Endodermal cell (in vitro differentiated cells): Measurements from ENCODE around the gene PARD3B. TPM values are rescaled to one million over a fixed set of nuclear protein-coding genes. Genes with fewer than 3 reads are reported as not detected.

Experiments used
- DNase-seq: peaks from one replicate; pipeline ENCODE4 v3.0.0-alpha.2; 2017
- H3K27ac ChIP-seq: 2 replicates; pipeline ENCODE4 v1.5.1; 2013; ENCODE audit warnings: mild to moderate bottlenecking, low read depth, low read length, moderate library complexity
- H3K27me3 ChIP-seq: 2 replicates; pipeline ENCODE4 v1.6.1; 2013; ENCODE audit warnings: mild to moderate bottlenecking, low read length, moderate library complexity; ENCODE audit not compliant: insufficient read depth, control insufficient read depth, poor library complexity, severe bottlenecking
- H3K36me3 ChIP-seq: 2 replicates; pipeline ENCODE4 v1.7.0; 2013; ENCODE audit warnings: mild to moderate bottlenecking, low read length, moderate library complexity; ENCODE audit not compliant: control insufficient read depth, insufficient read depth
- H3K4me1 ChIP-seq: one replicate; pipeline ENCODE4 v1.7.0; 2013; ENCODE audit warnings: low read length; ENCODE audit not compliant: control insufficient read depth, insufficient read depth
- H3K4me3 ChIP-seq: 2 replicates; pipeline ENCODE4 v1.5.1; 2013; ENCODE audit warnings: mild to moderate bottlenecking, low read length, moderate library complexity
- H3K9ac ChIP-seq: 2 replicates; pipeline ENCODE4 v1.6.1; 2013; ENCODE audit warnings: mild to moderate bottlenecking, low read length, moderate library complexity; ENCODE audit not compliant: poor library complexity, severe bottlenecking; ENCODE audit errors: extremely low read depth
- H3K9me3 ChIP-seq: 2 replicates; pipeline ENCODE4 v1.6.1; 2013; ENCODE audit warnings: mild to moderate bottlenecking, low read length, moderate library complexity; ENCODE audit not compliant: control insufficient read depth
- H3K27ac Mint-ChIP-seq: 2 replicates; pipeline ENCODE4 v1.8.0; 2020; ENCODE audit warnings: mixed read lengths
- H3K27me3 Mint-ChIP-seq: 2 replicates; pipeline ENCODE4 v1.8.0; 2021; ENCODE audit warnings: mild to moderate bottlenecking, mixed read lengths; ENCODE audit not compliant: insufficient read depth
- H3K36me3 Mint-ChIP-seq: 2 replicates; pipeline ENCODE4 v1.8.0; 2020; ENCODE audit warnings: low read depth, mixed read lengths
- H3K4me1 Mint-ChIP-seq: 2 replicates; pipeline ENCODE4 v1.8.0; 2020; ENCODE audit warnings: mixed read lengths
- H3K4me3 Mint-ChIP-seq: 2 replicates; pipeline ENCODE4 v1.8.0; 2020; ENCODE audit warnings: mild to moderate bottlenecking, moderate library complexity, mixed read lengths
- H3K9me3 Mint-ChIP-seq: 2 replicates; pipeline ENCODE4 v1.8.0; 2020; ENCODE audit warnings: mild to moderate bottlenecking, mixed read lengths
- WGBS, 2 experiments: methylation state at CpG; one replicate each; pipeline versions ENCODE4 v1.1.5 to v1.1.7; 2013; ENCODE audit warnings: missing lambda C conversion rate in 2 of 2, mixed read lengths in 1 of 2; ENCODE audit not compliant: insufficient coverage in 1 of 2, insufficient read length in 1 of 2; 5-methylcytosine and 5-hydroxymethylcytosine counted together
- total RNA-seq, 2 donors: library from RNA; stranded (reverse); fragmentation: NEBNext Ultra II Directional in 1 of 2; extraction: Animal tissue kit (Norgen Biotek cat#: 25700) in 1 of 2; gene quantifications; 2 replicates in 1 of 2; 3 replicates in 1 of 2; pipeline ENCODE4 v1.2.1, GENCODE V29; 2021
- TF ChIP-seq, protein P1 (sequence below): fragments of 200-600 bp; sonication (generic); conservative IDR thresholded peaks from 2 replicates; pipeline ENCODE4 v1.5.0; 2021; ENCODE audit warnings: antibody characterized with exemption, mild to moderate bottlenecking

PARD3B gene
- total RNA-seq, 2 donors from 2014 or later: 2.5 to 5.6 TPM

DNA sequence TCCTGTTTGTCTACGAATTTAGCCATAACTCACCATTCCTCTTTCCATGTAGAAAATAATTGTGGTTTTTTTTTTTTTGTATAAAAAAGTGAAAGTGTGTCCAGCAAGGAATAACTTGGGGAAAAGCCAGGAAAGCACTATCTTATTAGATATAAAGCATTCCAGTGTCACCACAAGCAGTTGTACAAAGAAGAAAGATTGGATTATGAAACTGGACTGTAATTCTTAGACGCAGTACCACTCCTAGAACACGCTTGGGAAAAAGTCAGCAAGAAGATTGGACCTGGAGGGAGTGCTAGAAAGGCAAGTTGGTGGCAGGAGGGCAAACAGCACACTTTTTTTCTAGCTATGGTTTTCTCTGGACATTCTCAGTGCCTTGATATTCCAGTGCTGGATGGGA lies 186.7 kb downstream of the PARD3B start:
- H3K4me1 Mint-ChIP-seq: peaks cover 4% of the 10 kb centered on the region
- H3K9me3 Mint-ChIP-seq: peaks cover 6% of the 10 kb centered on the region
- H3K4me3 ChIP-seq: no peak overlapping the region
- no peak overlapping the region for H3K27ac Mint-ChIP-seq
- H3K27ac ChIP-seq: no peak overlapping the region
- no peaks in the 10 kb centered on the region for H3K27me3 Mint-ChIP-seq
- H3K4me3 Mint-ChIP-seq: no peak overlapping the region
- no peaks in the 10 kb centered on the region for H3K9me3 ChIP-seq
- H3K9ac ChIP-seq: no peak overlapping the region
- WGBS, 2 experiments: 67 to 90% methylated on average over 2 of the region's 3 CpGs
- no peak for DNase-seq
- no peaks in the 10 kb centered on the region for H3K36me3 ChIP-seq
- TF ChIP-seq, protein P1, sequence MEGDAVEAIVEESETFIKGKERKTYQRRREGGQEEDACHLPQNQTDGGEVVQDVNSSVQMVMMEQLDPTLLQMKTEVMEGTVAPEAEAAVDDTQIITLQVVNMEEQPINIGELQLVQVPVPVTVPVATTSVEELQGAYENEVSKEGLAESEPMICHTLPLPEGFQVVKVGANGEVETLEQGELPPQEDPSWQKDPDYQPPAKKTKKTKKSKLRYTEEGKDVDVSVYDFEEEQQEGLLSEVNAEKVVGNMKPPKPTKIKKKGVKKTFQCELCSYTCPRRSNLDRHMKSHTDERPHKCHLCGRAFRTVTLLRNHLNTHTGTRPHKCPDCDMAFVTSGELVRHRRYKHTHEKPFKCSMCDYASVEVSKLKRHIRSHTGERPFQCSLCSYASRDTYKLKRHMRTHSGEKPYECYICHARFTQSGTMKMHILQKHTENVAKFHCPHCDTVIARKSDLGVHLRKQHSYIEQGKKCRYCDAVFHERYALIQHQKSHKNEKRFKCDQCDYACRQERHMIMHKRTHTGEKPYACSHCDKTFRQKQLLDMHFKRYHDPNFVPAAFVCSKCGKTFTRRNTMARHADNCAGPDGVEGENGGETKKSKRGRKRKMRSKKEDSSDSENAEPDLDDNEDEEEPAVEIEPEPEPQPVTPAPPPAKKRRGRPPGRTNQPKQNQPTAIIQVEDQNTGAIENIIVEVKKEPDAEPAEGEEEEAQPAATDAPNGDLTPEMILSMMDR: no peak
- no peaks in the 10 kb centered on the region for H3K36me3 Mint-ChIP-seq
- H3K27me3 ChIP-seq: no peaks in the 10 kb centered on the region
- H3K4me1 ChIP-seq: no peaks in the 10 kb centered on the region

DNA sequence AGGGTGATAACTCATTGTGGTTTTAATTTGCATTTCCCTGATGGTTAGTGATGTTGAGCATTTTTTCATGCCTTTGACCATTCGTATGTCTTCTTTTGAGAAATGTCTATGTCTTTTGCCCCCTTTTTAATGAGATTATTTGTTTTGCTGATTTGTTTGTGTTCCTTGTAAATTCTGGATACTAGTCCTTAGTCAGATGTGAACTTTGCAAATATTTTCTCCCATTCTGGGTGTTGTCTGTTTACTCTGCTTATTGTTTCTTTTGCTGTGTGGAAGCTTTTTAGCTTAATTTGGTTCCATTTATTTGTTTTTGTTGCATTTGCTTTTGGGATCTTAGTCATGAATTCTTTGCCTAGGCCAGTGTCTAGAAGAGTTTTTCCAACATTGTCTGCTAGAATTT lies 192.0 kb downstream of the PARD3B start:
- TF ChIP-seq, protein P1: no peak
- H3K9me3 Mint-ChIP-seq: peaks cover 6% of the 10 kb centered on the region
- Histone ChIP-seq H3K9ac (no peak overlapping the region), H3K9me3 (no peaks in the 10 kb centered on the region), H3K36me3 (no peaks in the 10 kb centered on the region), H3K27ac (no peak overlapping the region), H3K4me1 (no peaks in the 10 kb centered on the region), H3K4me3 (no peak overlapping the region), H3K27me3 (no peaks in the 10 kb centered on the region)
- 100% methylated on average over 1 of the region's 1 CpG for WGBS, 2 experiments
- no peak overlapping the region for H3K4me3 Mint-ChIP-seq
- DNase-seq: no peak
- no peaks in the 10 kb centered on the region for H3K27me3 Mint-ChIP-seq
- H3K27ac Mint-ChIP-seq: no peak overlapping the region
- no peaks in the 10 kb centered on the region for H3K4me1 Mint-ChIP-seq
- no peaks in the 10 kb centered on the region for H3K36me3 Mint-ChIP-seq

DNA sequence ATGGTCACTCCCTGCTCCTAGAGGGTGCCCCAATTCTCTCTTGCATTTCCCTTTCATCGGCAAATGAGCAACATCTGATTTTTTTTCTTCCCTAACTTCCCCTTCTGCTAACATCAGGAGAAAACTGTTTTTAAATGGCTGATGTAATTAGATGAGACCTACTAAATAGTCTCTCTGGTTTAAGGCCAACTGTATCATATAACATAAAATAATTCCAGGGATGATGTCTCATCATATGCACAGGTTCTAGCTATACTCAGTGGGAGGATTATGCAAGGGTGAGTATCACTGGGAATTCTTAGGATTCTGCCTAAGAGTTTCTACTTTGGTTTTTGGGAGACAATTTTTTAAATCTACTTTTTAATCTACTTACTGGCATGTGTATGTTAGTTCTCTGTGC lies 193.4 kb downstream of the PARD3B start:
- peaks cover 6% of the 10 kb centered on the region for H3K9me3 Mint-ChIP-seq
- no peaks in the 10 kb centered on the region for H3K27me3 ChIP-seq
- H3K4me1 Mint-ChIP-seq: no peaks in the 10 kb centered on the region
- no peaks in the 10 kb centered on the region for H3K36me3 ChIP-seq
- H3K4me3 Mint-ChIP-seq: no peak overlapping the region
- H3K4me3 ChIP-seq: no peak overlapping the region
- H3K27me3 Mint-ChIP-seq: no peaks in the 10 kb centered on the region
- no peak overlapping the region for H3K9ac ChIP-seq
- no peak overlapping the region for H3K27ac ChIP-seq
- no peak overlapping the region for H3K27ac Mint-ChIP-seq
- WGBS, 2 experiments: 95% methylated on average over 1 of the region's 1 CpG; no CpG with 5 or more reads in 1 of the 2 experiments
- DNase-seq: no peak
- TF ChIP-seq, protein P1: no peak
- no peaks in the 10 kb centered on the region for H3K9me3 ChIP-seq
- no peaks in the 10 kb centered on the region for H3K4me1 ChIP-seq
- H3K36me3 Mint-ChIP-seq: no peaks in the 10 kb centered on the region
